T47D (cell line): ENCODE data around the gene FBLN2.

Experiments
- DNase-seq, 2 experiments: peaks; one replicate each; pipeline versions ENCODE4 v3.0.0 to v3.0.0-alpha.2; 2011 to 2012; ENCODE audit warnings: low read depth in 1 of 2, low spot score in 1 of 2
- JUND ChIP-seq: IDR thresholded peaks from 2 replicates; pipeline ENCODE4 v1.6.1; 2012; ENCODE audit warnings: low read depth
- in situ Hi-C: cut with HindIII; loops from 2 replicates; pipeline ENCODE4 v1.10.0; 2016; ENCODE audit warnings: low sequenced_read_pairs, low pct_unique_long_range_greater_than_20kb

FBLN2 gene

DNA sequence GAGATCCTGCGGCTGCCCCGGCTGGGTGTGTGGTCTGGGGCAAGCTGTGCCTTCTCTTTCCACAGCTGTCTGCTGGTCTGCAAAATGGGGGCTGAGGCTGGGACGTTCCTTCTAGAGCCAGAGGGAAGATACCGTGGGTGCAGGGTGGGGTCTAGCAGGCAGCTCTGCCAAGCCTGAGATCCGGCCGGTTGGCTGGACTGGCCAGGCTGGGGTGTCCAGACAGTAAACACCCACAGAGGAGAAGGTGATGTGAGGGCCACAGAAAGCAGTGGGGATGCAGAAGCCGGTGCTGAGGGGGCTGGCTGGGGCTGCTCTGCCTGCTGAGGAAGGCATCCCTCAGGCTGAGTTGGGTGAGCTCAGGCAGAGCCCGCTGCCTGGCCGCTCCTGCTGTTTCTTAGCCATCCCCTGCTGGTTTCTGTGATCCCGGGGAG is 46.1 kb downstream of the FBLN2 start:
- DNase-seq: no peak
- no peak for TF ChIP-seq JUND
- in situ Hi-C loops: no loop called here

DNA sequence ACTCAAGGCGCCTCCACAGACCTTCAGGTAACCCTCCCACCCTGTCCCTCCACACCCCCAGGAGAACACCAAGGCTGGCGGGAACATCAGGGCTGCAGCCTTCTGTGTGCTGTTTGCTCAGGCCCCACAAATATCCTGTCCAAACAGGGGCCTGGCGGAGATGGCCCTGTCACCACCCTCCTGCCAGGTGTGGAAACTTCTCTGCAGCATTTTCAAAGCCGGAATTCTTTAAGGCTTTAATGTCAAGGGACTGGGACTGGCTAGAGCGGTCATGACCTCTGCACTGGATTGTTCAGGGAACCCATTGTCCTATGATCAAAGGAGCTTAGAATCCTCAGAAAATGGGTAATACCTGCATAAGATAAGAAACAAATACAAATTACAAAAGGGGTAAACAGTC is 46.6 kb downstream of the FBLN2 start:
- no peak for DNase-seq
- TF ChIP-seq JUND: no peak
- in situ Hi-C loops: no loop called here

DNA sequence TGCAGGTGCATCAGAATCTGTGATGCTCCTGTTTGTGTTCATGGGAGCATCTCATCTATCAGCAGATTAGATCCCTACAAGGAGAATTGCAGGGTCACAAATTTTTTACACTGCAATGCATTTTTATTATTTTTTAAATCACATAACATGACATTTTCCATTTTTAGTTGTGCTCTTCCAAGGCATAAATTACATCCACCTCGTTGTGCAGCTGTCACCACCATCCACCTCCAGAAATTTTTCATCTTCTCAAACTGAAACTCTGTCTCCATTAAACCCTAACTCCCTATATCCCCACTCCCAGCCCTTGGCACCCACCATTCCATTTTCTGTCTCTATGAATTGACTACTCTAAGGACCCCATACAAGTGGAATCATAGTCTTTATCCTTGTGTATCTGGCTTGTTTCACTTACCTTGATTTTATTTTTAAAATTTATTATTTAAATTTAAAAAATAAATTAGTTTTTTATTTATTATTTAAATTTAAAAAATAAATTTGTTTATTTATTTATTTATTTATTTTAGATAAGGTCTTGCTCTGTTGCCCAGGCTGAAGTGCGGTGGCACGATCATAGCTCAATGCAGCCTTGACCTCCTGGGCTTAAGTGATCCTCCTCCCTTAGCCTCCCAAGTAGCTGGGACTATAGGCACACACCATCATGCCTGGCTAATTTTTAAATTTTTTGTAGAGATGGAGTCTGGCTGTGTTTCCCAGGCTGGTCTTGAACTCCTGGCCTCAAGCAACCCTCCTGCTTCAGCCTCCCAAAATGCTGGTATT is 47.7 kb downstream of the FBLN2 start:
- no peak for TF ChIP-seq JUND
- in situ Hi-C loops: no loop called here
- no peak for DNase-seq

DNA sequence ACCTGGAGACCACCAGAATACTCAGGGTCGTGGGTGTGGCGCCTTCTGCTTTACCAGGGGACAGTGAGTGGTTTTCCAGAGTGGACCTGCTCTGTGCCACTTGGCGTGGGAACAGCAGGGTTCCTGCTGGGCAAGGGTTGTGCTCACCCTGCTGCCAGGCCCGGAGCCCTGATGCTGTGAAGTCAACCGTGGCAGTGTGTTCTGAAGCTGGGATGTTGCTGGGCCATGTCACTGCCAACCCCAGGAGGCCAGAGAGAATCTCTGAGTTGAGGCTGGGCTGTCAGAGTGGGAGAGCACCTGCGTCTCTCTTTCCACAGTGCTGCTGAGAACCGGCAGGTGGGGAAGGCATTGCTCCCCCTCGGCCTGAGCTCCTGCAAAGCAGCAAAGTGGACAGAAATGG is 48.7 kb downstream of the FBLN2 start:
- DNase-seq: no peak
- in situ Hi-C loops: no loop called here
- TF ChIP-seq JUND: no peak

DNA sequence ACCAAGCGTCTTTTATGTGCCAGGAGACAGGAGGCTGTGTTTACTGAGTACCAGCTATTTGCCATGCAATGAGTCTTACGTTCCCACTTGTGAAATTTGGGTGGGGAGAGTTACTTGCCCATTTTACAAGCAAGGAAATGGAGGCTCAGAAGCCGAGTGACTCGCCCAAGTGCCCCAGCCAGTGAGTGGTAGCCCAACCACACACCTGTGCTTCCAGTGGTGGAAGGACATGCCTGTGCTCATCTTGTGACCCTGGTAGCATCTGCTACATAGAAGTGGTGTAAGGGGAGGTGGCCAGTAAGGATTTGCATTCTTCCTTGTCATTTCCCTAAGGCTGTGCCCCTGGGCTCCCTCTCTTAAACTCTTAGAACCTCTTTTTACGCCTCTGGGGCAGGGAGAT is 49.3 kb downstream of the FBLN2 start:
- in situ Hi-C loops: no loop called here
- DNase-seq: no peak
- no peak for TF ChIP-seq JUND

DNA sequence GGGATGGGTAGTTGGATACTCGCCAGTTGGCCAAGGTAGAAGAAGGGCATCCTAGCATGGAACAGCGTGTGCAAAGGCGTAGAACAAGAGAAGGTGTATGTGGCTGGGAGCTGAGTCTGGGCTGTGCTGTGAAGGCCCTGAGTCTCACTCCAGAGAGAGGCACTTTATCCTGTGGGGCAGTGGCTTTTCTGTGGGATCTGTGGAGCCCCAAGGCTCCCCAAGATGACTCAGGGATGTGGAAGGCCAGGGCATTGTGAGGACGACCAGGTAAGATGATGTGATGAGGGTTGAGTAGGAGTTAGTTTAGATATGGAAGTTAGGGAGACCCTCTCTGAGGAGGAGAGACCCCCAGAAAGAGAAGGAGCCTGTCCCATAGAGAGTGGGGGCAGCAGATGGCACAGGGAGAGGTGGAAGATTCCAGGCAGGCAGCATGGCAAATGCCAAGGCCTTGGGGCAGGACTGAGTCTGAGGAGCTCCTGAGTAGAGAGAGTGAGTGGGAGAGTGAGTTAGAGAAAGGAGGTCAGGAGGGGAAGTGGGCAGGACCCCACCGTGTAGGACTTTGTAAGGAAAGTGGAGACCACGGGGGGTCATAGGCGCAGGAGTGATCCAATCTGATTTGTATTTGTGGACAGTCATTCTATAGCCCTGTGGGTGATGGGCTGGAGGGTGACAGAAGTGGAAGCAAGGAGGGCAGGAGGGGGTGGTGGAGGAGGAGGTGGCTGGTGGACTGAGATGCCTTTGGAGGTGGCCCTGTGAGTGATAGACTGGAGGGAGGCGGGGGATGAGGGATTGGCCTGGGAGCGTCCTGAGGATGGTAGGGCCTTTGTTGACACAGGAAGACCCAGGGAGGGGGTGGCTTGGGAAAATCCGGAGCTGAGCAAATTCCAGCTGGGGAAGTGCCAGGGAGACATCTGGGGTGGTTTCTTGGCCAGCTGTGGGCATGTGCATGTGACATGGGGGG is 50.3 kb downstream of the FBLN2 start:
- in situ Hi-C loops: no loop called here
- TF ChIP-seq JUND: no peak
- DNase-seq: no peak

DNA sequence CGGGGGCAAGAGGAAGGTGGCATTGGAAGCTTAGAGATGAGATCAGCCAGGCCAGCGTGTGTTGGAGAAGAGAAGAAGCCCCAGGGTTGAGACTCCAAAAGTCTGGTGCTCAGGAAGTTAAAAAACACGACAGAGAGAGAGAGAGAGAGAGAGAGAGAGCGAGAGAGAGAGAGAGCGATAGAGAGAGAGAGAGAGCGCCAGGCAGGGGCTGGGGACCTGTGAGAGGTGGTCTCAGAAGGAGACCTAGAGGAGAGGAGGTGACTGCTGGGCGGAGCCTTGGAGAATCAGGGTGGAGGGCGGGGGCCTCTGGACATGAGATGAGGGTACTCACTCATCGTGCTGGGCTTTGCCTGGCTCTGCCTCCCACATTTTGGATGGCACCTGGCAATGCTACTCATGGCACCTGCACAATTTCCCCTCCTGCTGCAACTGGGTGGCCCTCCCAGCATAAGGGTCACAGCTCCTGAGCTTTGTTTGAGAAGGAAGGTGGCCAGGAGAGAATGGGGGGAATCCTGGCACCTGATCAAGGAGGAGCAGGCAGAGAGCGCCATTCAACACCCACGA is 51.0 kb downstream of the FBLN2 start:
- TF ChIP-seq JUND: no peak
- DNase-seq: no peak
- in situ Hi-C loops: no loop called here

DNA sequence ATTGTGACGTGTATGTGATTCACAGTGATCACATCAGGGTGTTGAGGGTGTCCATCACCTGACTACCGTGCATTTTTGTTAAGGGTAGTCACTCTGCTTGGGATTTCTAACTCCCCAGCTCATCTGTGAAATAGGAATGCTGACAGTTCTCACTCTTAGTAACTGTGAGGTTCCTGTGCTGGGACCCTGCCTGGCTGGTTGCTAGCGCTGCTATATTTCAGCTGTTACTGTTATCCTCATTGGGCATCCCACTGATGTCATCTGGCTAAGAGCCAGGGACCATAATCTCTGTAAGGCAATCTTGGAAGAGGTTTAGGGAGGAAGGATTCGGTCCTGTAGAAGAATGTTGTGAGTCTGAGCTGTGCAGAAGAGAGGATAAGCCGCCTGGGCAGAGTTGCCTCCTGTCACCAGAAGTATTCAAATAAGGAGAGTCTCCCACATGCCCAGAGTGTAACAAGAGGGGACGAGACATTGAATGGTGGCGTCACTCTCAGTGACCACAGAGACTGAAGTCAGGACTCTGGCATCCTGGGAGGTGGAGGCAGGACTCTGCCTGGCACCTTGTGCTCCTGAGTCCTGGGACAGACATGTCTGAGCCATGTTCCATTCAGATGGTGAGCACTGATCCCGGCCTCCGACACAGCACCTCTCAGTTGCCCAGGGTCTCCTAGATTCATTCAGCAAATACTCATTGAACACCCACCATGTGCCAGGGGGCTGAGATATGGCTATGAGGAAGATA is 52.2 kb downstream of the FBLN2 start:
- in situ Hi-C loops: no loop called here
- no peak for TF ChIP-seq JUND

DNA sequence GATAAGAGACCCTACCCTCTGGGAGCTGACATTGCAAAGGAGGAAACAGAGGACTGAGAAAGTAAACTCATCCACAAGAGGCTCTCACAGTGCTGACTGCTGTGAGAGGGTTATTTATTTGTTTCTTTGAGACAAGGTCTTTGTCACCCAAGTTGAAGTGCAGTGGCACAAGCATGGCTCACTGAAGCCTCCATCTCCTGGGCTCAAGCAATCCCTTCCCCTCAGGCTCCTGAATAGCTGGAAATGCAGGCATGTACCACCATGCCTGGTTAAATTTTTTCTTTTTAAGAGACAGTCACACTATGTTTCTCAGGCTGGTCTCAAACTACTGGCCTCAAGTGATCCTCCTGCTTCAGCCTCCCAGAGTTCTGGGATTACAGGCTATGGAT is 52.8 kb downstream of the FBLN2 start:
- in situ Hi-C loops: no loop called here
- TF ChIP-seq JUND: no peak

More for the DNA sequence above, 52.2 kb downstream of the FBLN2 start:
- DNase-seq: no peak

DNA sequence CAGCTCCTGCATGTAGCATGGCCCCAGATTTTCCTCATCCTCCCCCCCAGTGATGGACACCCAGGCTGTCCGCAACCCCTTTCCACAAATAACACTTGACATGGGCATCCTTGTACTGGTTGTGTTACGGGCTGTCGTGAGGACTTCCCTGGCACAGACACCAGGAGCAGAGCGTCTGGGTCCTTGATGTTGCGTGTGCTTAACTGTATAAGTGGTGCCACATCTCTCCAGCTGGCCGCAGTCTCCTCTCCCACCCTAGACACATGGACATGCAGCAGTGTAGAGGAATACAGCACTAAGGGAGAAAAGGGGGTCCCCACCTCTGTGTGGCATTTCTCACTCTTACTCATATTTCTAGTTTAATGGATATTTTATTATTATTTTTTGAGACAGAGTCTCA is 56.6 kb downstream of the FBLN2 start:
- in situ Hi-C loops: no loop called here

More for the DNA sequence above, 52.8 kb downstream of the FBLN2 start:
- DNase-seq: no peak

DNA sequence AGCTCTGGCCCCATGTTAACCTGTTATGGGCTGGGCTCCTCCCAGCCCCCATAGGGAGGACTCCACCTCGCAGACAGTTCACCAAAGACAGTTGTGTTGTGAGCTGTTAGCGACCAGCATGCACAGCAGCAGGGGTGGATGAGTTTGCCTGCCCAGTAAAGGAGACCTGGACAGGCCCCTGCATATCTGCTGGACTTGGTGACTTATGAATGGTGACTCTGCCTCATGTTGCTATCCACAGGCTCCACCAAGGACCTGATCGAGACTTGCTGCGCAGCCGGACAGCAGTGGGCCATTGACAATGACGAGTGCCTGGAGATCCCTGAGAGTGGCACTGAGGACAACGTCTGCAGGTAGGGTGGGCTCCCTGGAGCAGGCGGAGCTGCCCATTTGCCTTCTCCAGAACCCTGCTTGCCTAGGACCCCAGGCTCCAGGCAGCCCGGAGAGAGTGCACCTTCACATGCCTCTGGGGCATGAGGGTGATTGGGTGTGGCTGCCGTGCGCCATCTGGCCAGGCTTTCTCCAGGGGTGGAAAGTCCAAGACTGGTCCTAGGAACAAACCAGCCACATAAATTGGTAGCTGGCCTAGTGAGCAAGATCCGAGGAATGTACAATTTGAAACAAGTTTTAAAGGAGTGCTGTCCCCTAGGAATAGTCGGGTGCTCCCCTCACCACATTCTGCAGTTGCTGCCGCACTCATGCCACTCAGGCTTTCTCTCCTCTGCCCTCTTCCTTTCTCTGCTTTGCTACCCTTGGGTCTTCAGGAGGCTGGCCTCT is 59.1 kb downstream of the FBLN2 start:
- in situ Hi-C loops: no loop called here
- no peak for TF ChIP-seq JUND
- no peak for DNase-seq

More for the DNA sequence above, 56.6 kb downstream of the FBLN2 start:
- TF ChIP-seq JUND: no peak
- DNase-seq: no peak
